Activated gamma-delta T cell (primary cell): ENCODE results near the gene HDAC9.
"Not testable (repeated sequence)": the region's sequence is repeated elsewhere in the genome, so short reads cannot be mapped to it uniquely, and the experiment has no call there.

Source experiments
- DNase-seq: peaks from one replicate; lab custom pipeline; 2025; lab: John Stamatoyannopoulos, UW

HDAC9 gene

GRCh38 chr7:18727115-18727870, 231.7 kb downstream of the HDAC9 start:
- no peak for DNase-seq

- not testable (repeated sequence) for DNase-seq
Observed at GRCh38 chr7:18736012-18736411, 240.5 kb downstream of the HDAC9 start.

- no peak for DNase-seq
Observed at GRCh38 chr7:18740579-18740988, 245.0 kb downstream of the HDAC9 start.

- DNase-seq: no peak
Observed at GRCh38 chr7:18753972-18754610, 258.5 kb downstream of the HDAC9 start.

- no peak for DNase-seq
Observed at GRCh38 chr7:18754766-18755165, 259.2 kb downstream of the HDAC9 start.

- no peak for DNase-seq
Observed at GRCh38 chr7:18755793-18756192, 260.2 kb downstream of the HDAC9 start.

GRCh38 chr7:18756378-18757050, 261.0 kb downstream of the HDAC9 start:
- DNase-seq: no peak

GRCh38 chr7:18760046-18760445, 264.5 kb downstream of the HDAC9 start:
- no peak for DNase-seq

GRCh38 chr7:18760631-18761445, 265.3 kb downstream of the HDAC9 start:
- DNase-seq: no peak

- no peak for DNase-seq
Observed at GRCh38 chr7:18762189-18762588, 266.6 kb downstream of the HDAC9 start.

- DNase-seq: no peak
Observed at GRCh38 chr7:18768256-18768655, 272.7 kb downstream of the HDAC9 start.

- no peak for DNase-seq
Observed at GRCh38 chr7:18770154-18770811, 274.7 kb downstream of the HDAC9 start.

GRCh38 chr7:18770822-18771221, 275.3 kb downstream of the HDAC9 start:
- DNase-seq: no peak

- no peak for DNase-seq
Observed at GRCh38 chr7:18771834-18772566, 276.5 kb downstream of the HDAC9 start.

GRCh38 chr7:18772567-18772965, 277.0 kb downstream of the HDAC9 start:
- no peak for DNase-seq

- no peak for DNase-seq
Observed at GRCh38 chr7:18777314-18777713, 281.8 kb downstream of the HDAC9 start.

- DNase-seq: no peak
Observed at GRCh38 chr7:18778594-18778993, 283.0 kb downstream of the HDAC9 start.

GRCh38 chr7:18780266-18780665, 284.7 kb downstream of the HDAC9 start:
- DNase-seq: no peak

GRCh38 chr7:18780938-18781337, 285.4 kb downstream of the HDAC9 start:
- DNase-seq: no peak

GRCh38 chr7:18786196-18786727, 290.7 kb downstream of the HDAC9 start:
- DNase-seq: no peak

GRCh38 chr7:18786796-18787195, 291.2 kb downstream of the HDAC9 start:
- DNase-seq: no peak
